Upper lobe of left lung (tissue), 6 donors: ENCODE results near the gene UBE2S. TPM values are rescaled to one million over a fixed set of nuclear protein-coding genes. Genes with fewer than 3 reads are reported as not detected.

Experiments
- ATAC-seq, 2 donors: fragments of 200-7000 bp; cut with Tn5 transposase; one replicate each; pipeline ENCODE4 v1.9.1; 2022; ENCODE audit warnings: mild to moderate bottlenecking in 2 of 2, moderate library complexity in 2 of 2; ENCODE audit not compliant: low FRiP score in 2 of 2
- DNase-seq, 2 donors: peaks; one replicate each; pipeline ENCODE4 v3.0.0-alpha.2; 2019 to 2020
- H3K27ac ChIP-seq, 4 donors: fragments of 200-600 bp; sonication (generic); one replicate each; pipeline ENCODE4 v1.5.1; 2016 to 2019
- H3K27me3 ChIP-seq, 4 donors: fragments of 200-600 bp; sonication (generic); one replicate each; pipeline ENCODE4 v1.5.1; 2017 to 2019
- H3K36me3 ChIP-seq, 4 donors: fragments of 200-600 bp; sonication (generic); one replicate each; pipeline ENCODE4 v1.5.1; 2016 to 2019
- H3K4me1 ChIP-seq, 4 donors: fragments of 200-600 bp; sonication (generic); one replicate each; pipeline ENCODE4 v1.5.1; 2018 to 2019
- H3K4me3 ChIP-seq, 4 donors: fragments of 200-600 bp; sonication (generic); one replicate each; pipeline ENCODE4 v1.5.1; 2017 to 2019; ENCODE audit warnings: mild to moderate bottlenecking in 2 of 4, moderate library complexity in 1 of 4
- H3K9me3 ChIP-seq, 4 donors: fragments of 200-600 bp; sonication (generic); one replicate each; pipeline ENCODE4 v1.5.1; 2018 to 2019
- EP300 ChIP-seq, 4 donors: sonication (generic); formaldehyde crosslinking; IDR thresholded peaks; one replicate each; pipeline ENCODE4 v1.5.1; 2017; ENCODE audit warnings: antibody characterized with exemption in 4 of 4, control low read depth in 2 of 4
- POLR2A ChIP-seq, 4 donors: fragments of 450-650 bp; IDR thresholded peaks; one replicate each; pipeline ENCODE4 v1.5.1; 2016 to 2017; ENCODE audit warnings: antibody characterized with exemption in 4 of 4, mild to moderate bottlenecking in 2 of 4
- POLR2AphosphoS5 ChIP-seq, 2 donors: sonication (generic); formaldehyde crosslinking; IDR thresholded peaks; one replicate each; pipeline ENCODE4 v1.5.1; 2017; ENCODE audit warnings: antibody characterized with exemption in 2 of 2
- WGBS, 2 donors: methylation state at CpG; one replicate each; pipeline ENCODE4 v1.1.5; 2017 to 2018; 5-methylcytosine and 5-hydroxymethylcytosine counted together
- total RNA-seq, 6 donors: library from RNA; depleted of rRNA in 4 of 6; stranded (reverse); fragments of >200 nt in 4 of 6; gene quantifications; one replicate each; pipeline versions ENCODE4 v1.1.0 to v1.2.1, GENCODE V29; 2016 to 2021
- TF ChIP-seq, protein P1 (sequence below), 6 experiments: fragments of 450-650 bp in 4 of 6; fragments of 200-600 bp in 2 of 6; sonication (generic) in 2 of 6; IDR thresholded peaks; one replicate each; pipeline ENCODE4 v1.5.1; 2016 to 2019; ENCODE audit warnings: antibody characterized with exemption in 6 of 6
- donor health status: DM: no; HTN: no; CAD: no; lungs with moderate emphysema.
- donor health status: DM: no; HTN: yes; CAD: no; lungs with severe emphysema.

The UBE2S gene
- total RNA-seq, 6 donors from 2014 or later: 6.5 to 31.6 (median 19.0) TPM

GRCh38 chr19:55443824-55444480 lies 36.4 kb upstream of the UBE2S start:
- Histone ChIP-seq H3K27me3 (peaks cover 0 to 57% (median 33%) of the 10 kb centered on the region in 4 donors), H3K36me3 (no peaks in the 10 kb centered on the region), H3K4me3 (no peak overlapping the region), H3K9me3 (no peaks in the 10 kb centered on the region), H3K27ac (no peak overlapping the region), H3K4me1 (peaks cover 5 to 35% (median 10%) of the 10 kb centered on the region in 4 donors)
- 32 to 39% methylated on average over 14 to 18 of the region's 18 CpGs for WGBS, 2 donors
- TF ChIP-seq EP300 (IDR thresholded peaks at IDR 0.05): no peak
- TF ChIP-seq POLR2AphosphoS5 (IDR thresholded peaks at IDR 0.05): no peak
- TF ChIP-seq, protein P1, sequence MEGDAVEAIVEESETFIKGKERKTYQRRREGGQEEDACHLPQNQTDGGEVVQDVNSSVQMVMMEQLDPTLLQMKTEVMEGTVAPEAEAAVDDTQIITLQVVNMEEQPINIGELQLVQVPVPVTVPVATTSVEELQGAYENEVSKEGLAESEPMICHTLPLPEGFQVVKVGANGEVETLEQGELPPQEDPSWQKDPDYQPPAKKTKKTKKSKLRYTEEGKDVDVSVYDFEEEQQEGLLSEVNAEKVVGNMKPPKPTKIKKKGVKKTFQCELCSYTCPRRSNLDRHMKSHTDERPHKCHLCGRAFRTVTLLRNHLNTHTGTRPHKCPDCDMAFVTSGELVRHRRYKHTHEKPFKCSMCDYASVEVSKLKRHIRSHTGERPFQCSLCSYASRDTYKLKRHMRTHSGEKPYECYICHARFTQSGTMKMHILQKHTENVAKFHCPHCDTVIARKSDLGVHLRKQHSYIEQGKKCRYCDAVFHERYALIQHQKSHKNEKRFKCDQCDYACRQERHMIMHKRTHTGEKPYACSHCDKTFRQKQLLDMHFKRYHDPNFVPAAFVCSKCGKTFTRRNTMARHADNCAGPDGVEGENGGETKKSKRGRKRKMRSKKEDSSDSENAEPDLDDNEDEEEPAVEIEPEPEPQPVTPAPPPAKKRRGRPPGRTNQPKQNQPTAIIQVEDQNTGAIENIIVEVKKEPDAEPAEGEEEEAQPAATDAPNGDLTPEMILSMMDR (IDR thresholded peaks at IDR 0.05): no peak
- no peak for TF ChIP-seq POLR2A (IDR thresholded peaks at IDR 0.05)
- DNase-seq (no peak), ATAC-seq (no peak)

DNA sequence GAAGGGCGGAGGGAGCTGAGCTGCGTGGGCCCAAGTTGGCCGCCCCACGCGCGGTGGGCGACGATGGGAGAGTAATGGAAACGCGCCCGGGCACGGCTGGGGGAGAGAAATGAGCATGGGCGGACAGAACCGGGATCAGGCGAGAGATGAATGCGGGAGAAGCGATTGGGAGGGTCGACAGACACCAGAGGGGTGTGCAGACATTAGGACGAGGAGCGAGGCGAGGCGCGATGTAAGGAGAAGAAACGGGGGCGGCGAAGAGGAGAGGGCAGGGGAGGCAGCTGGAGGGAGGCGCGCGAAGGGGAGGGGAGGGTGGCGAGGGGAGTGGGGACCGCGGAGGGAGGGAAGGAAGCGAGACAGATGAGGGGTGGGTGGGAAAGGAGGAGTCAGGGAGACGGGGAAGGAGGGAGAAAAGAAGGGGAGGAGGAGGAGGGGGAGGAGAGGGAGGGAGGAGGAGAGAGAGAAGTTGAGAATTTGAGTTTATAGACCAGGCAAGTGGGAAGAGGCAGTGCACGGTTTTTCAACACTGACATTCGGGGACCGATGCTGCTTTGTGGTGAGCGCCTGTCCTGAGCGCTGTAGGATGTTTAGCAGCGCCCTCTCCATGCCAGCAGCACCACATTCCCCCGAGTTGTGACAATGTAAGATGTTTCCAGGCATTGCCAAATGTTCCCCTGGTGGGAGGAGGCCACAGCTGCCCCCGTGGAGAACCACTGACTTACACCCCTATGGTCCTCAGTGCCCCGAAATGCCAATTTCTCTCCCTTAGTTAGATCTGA lies 35.6 kb upstream of the UBE2S start, which contains the start of gene SHISA7:
Gene SHISA7 (minus strand): TSS at position 256 of the 779 bp plus-strand sequence. CDS start 437 bp downstream, outside the sequence.
- H3K27ac ChIP-seq: no peak within 1 kb of the TSS
- 3 to 5% methylated on average over 35 to 40 of the region's 43 CpGs for WGBS, 2 donors
- H3K36me3 ChIP-seq: no peaks in the 10 kb centered on the region
- H3K27me3 ChIP-seq: peaks cover 0 to 64% (median 33%) of the 10 kb centered on the region in 4 donors
- DNase-seq (no peak), ATAC-seq (no peak)
- TF ChIP-seq POLR2AphosphoS5 (IDR thresholded peaks at IDR 0.05) (no peak), EP300 (IDR thresholded peaks at IDR 0.05) (no peak), POLR2A (IDR thresholded peaks at IDR 0.05) (no peak)
- TF ChIP-seq, protein P1 (IDR thresholded peaks at IDR 0.05): no peak
- peaks cover 5 to 35% (median 10%) of the 10 kb centered on the region in 4 donors for H3K4me1 ChIP-seq
- no peak within 1 kb of the TSS for H3K4me3 ChIP-seq
- H3K9me3 ChIP-seq: no peaks in the 10 kb centered on the region

DNA sequence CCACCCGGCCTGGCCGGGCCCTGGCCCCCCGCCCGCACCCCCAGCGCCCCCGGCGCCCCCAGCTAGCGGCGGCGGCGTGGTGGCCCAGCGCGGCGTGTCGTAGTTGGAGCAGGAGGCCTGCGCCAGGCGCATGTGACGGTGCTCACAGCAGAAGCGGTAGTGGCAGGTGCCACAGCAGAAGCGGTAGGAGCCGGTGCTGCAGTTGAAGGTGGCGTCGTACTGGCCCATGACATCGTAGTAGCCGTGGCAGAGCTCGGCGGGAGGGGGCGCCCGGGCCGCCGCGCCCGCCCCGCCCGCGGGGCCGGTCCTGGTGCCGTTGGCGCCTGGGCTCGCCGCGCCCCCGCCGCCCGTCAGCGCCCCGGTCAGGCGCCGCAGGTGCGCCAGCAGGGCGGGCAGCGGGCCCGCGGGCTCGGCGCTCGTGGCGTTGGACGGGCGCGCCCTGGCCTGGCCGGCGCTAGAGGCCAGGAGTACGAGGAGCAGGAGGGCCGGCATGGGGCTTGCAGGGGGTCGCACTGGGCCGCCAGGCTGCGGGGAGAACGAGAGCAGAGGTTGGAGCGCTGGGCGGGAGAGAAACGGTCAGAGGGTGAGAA lies 34.9 kb upstream of the UBE2S start:
- DNase-seq (peak in 1 of 2 donors; percentile 75), ATAC-seq (no peak)
- Histone ChIP-seq H3K27ac (no peak overlapping the region), H3K36me3 (no peaks in the 10 kb centered on the region), H3K4me1 (peaks cover 5 to 35% (median 10%) of the 10 kb centered on the region in 4 donors), H3K27me3 (peaks cover 0 to 68% (median 33%) of the 10 kb centered on the region in 4 donors), H3K9me3 (no peaks in the 10 kb centered on the region), H3K4me3 (no peak overlapping the region)
- 2 to 3% methylated on average over 9 to 18 of the region's 72 CpGs for WGBS, 2 donors
- TF ChIP-seq EP300 (IDR thresholded peaks at IDR 0.05): no peak
- TF ChIP-seq, protein P1 (IDR thresholded peaks at IDR 0.05): no peak
- TF ChIP-seq POLR2AphosphoS5 (IDR thresholded peaks at IDR 0.05): no peak
- TF ChIP-seq POLR2A (IDR thresholded peaks at IDR 0.05): no peak

- peaks cover 0 to 68% (median 33%) of the 10 kb centered on the region in 4 donors for H3K27me3 ChIP-seq
- DNase-seq (peak in 1 of 2 donors; percentile 80), ATAC-seq (no peak)
- no peak overlapping the region for H3K4me3 ChIP-seq
- H3K27ac ChIP-seq: no peak overlapping the region
- no peaks in the 10 kb centered on the region for H3K36me3 ChIP-seq
- no peaks in the 10 kb centered on the region for H3K9me3 ChIP-seq
- WGBS, 2 donors: 2 to 4% methylated on average over 12 to 25 of the region's 39 CpGs
- peaks cover 5 to 35% (median 10%) of the 10 kb centered on the region in 4 donors for H3K4me1 ChIP-seq
- TF ChIP-seq, protein P1 (IDR thresholded peaks at IDR 0.05): no peak
- TF ChIP-seq POLR2AphosphoS5 (IDR thresholded peaks at IDR 0.05) (no peak), POLR2A (IDR thresholded peaks at IDR 0.05) (no peak), EP300 (IDR thresholded peaks at IDR 0.05) (no peak)
Observed at GRCh38 chr19:55441692-55442321, 34.2 kb upstream of the UBE2S start.
